ENCODE results near the gene PHLDA1. TPM values are rescaled to one million over a fixed set of nuclear protein-coding genes. Genes with fewer than 3 reads are reported as not detected.

PHLDA1 gene
- total and polyA plus RNA-seq, 2 of the 13 experiments (the other 11 are each of a cell fraction or from before 2014, with no cell fraction given), result 33.8 to 41.0 TPM

GRCh38 chr12:76013603-76014002 is 18.0 kb downstream of the PHLDA1 start (continued):
- TF ChIP-seq CSRNP2 (CRISPR knock-in tag; conservative IDR thresholded peaks at IDR 0.05; ENCODE audit: low read depth), result no peak
- TF ChIP-seq ZBTB44 (CRISPR knock-in tag; IDR thresholded peaks at IDR 0.05), result no peak
- no peak for TF ChIP-seq GTF2F1 (IDR thresholded peaks at IDR 0.05; ENCODE audit: low read length)
- TF ChIP-seq HDAC1 (CRISPR knock-in tag; IDR thresholded peaks at IDR 0.05), result no peak
- TF ChIP-seq MXD4 (CRISPR knock-in tag; IDR thresholded peaks at IDR 0.05), result no peak

GRCh38 chr12:76012644-76013043 is 18.9 kb downstream of the PHLDA1 start:
- no peaks in the 10 kb centered on the region for H3K36me3 ChIP-seq (replicated peaks in 1 of 2; ENCODE audit: control insufficient read depth in 1 of 2, insufficient read depth in 2 of 2, low read length in 2 of 2)
- H3K4me1 ChIP-seq (ENCODE audit: insufficient read depth, low read length), result peaks cover 34% of the 10 kb centered on the region
- no TSS peak for BruUV-seq (replicated peaks)
- ChIA-PET POLR2A (interaction anchor here (2.0 kb wide), 1 partner anchor 20 kb away, joined by 9 read pairs; the partner anchor contains the start of gene PHLDA1), CTCF (ENCODE audit: low intra/inter-chr PET ratio, low total read pairs) (no interaction called here)
- no peaks in the 10 kb centered on the region for H3K9me3 ChIP-seq (ENCODE audit: low read length)
- H3K79me2 ChIP-seq (ENCODE audit: insufficient read depth, low read length), result no peaks in the 10 kb centered on the region
- H2AFZ ChIP-seq (ENCODE audit: low read length), result no peak overlapping the region
- H3K27me3 ChIP-seq (ENCODE audit: control insufficient read depth in 1 of 2, insufficient read depth in 2 of 2, low read length in 2 of 2), result no peaks in the 10 kb centered on the region
- no peak overlapping the region for H3K9ac ChIP-seq (ENCODE audit: insufficient read depth, low read depth, low read length)
- no peak overlapping the region for H3K27ac ChIP-seq (ENCODE audit: extremely low read length, insufficient read depth, low read length)
- ATAC-seq, result no peak
- no peak overlapping the region for H3K4me2 ChIP-seq (ENCODE audit: low read depth, low read length)
- no peak overlapping the region for H3K4me3 ChIP-seq (replicated peaks in 1 of 3; ENCODE audit: insufficient read depth in 1 of 3, low read depth in 2 of 3, low read length in 3 of 3)
- H4K20me1 ChIP-seq (ENCODE audit: insufficient read depth, low read length), result no peaks in the 10 kb centered on the region
- no peak for FAIRE-seq
- in situ Hi-C loops (cut with HindIII; ENCODE audit: extremely low pct_ligation_motif_present, low pct_unique_long_range_greater_than_20kb) (no loop called here), intact Hi-C loops (cut with micrococcal nuclease; ENCODE audit: unreplicated experiment) (no loop called here)
- TF ChIP-seq ZUFSP (CRISPR knock-in tag; IDR thresholded peaks at IDR 0.05; ENCODE audit: borderline replicate concordance) (no peak), ZBTB33 (CRISPR knock-in tag; IDR thresholded peaks at IDR 0.05) (no peak), IKZF4 (CRISPR knock-in tag; IDR thresholded peaks at IDR 0.05; ENCODE audit: borderline replicate concordance, low read depth, not compliant biosample characterization) (no peak), GPBP1L1 (CRISPR knock-in tag; IDR thresholded peaks at IDR 0.05) (no peak), ZNF790 (CRISPR knock-in tag; IDR thresholded peaks at IDR 0.05; ENCODE audit: borderline replicate concordance) (no peak), SP5 (CRISPR knock-in tag; IDR thresholded peaks at IDR 0.05; ENCODE audit: borderline replicate concordance, low read depth) (no peak), FOXO1 (CRISPR knock-in tag; IDR thresholded peaks at IDR 0.05) (no peak), ZKSCAN8 (CRISPR knock-in tag; IDR thresholded peaks at IDR 0.05; ENCODE audit: borderline replicate concordance) (no peak)
- 77% methylated on average over 4 of the region's 4 CpGs for WGBS (ENCODE audit: low lambda C conversion rate)
- DNase-seq (ENCODE audit: low spot score), result no peak
